Parathyroid adenoma (tissue), 2 donors: ENCODE data around the gene CERT1.

ENCODE experiments used
- H2AFZ ChIP-seq: fragments of 300-600 bp; sonication (generic); one replicate; pipeline ENCODE4 v1.7.0; 2017; ENCODE audit warnings: antibody characterized with exemption, mild to moderate bottlenecking
- H3K27ac ChIP-seq: fragments of 300-600 bp; sonication (generic); one replicate; pipeline ENCODE4 v1.7.0; 2017
- H3K27me3 ChIP-seq: fragments of 300-600 bp; sonication (generic); one replicate; pipeline ENCODE4 v1.7.0; 2017; ENCODE audit warnings: low read length; ENCODE audit not compliant: control insufficient read depth, insufficient read depth
- H3K36me3 ChIP-seq: fragments of 300-600 bp; sonication (generic); one replicate; pipeline ENCODE4 v1.7.0; 2017; ENCODE audit warnings: low read length; ENCODE audit not compliant: control insufficient read depth, insufficient read depth
- H3K4me1 ChIP-seq: fragments of 300-600 bp; sonication (generic); one replicate; pipeline ENCODE4 v1.7.0; 2017; ENCODE audit warnings: control low read depth
- H3K4me2 ChIP-seq: fragments of 300-600 bp; sonication (generic); one replicate; pipeline ENCODE4 v1.7.0; 2017; ENCODE audit warnings: low read length
- H3K4me3 ChIP-seq: fragments of 300-600 bp; sonication (generic); one replicate; pipeline ENCODE4 v1.7.0; 2017; ENCODE audit warnings: low read depth, low read length
- H3K79me2 ChIP-seq: fragments of 300-600 bp; sonication (generic); one replicate; pipeline ENCODE4 v1.7.0; 2017; ENCODE audit warnings: control low read depth
- H3K9ac ChIP-seq: fragments of 300-600 bp; sonication (generic); one replicate; pipeline ENCODE4 v1.7.0; 2017; ENCODE audit warnings: mild to moderate bottlenecking
- H3K9me3 ChIP-seq: fragments of 300-600 bp; sonication (generic); one replicate; pipeline ENCODE4 v1.7.0; 2017; ENCODE audit warnings: low read length; ENCODE audit not compliant: control insufficient read depth
- TF ChIP-seq, protein P1 (sequence below): fragments of 300-600 bp; sonication (generic); IDR thresholded peaks from one replicate; pipeline ENCODE4 v1.7.0; 2017; ENCODE audit warnings: antibody characterized with exemption, mild to moderate bottlenecking
- donor health status: primary hyperparathyroidism.

The CERT1 gene

DNA sequence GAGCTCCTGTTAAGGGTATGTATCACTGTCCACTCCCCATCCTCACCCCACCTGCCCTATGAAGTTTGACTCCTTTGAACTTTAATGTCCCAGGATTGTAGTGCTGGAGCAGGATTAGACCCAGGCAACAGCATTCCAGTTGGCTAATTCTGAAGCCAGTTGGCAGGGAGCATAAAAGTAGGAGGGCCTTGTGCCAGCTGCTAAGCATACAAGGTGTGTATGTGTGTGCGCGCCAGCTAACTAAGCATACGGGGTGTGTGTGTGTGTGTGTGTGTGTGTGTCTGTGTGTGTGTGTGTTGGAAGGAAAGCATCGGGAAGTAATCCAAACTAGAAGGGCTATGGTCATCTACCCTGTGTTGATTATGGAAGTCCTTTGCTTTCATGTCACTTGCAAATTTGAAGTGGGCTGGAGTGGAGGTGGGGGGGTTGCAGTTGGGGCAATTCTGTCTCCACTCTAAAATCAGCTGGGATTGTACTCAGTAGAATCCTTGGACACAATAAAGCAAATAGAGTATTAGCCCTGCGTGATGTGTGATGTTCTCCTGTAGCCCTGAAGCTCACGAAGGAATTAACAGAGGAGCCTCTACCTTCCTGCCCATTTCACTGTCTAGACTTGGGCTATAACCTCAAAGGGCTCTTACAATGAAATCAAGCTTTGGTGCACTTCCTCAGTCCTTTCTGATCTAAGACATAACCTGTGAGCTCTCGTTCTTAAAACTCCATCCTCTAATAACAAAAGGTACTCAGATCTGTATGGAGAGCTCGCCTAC, 147.5 kb downstream of the CERT1 start:
- no peak overlapping the region for H3K27ac ChIP-seq
- H3K79me2 ChIP-seq, result no peaks in the 10 kb centered on the region
- H3K4me1 ChIP-seq, result no peaks in the 10 kb centered on the region
- H3K27me3 ChIP-seq, result no peaks in the 10 kb centered on the region
- no peaks in the 10 kb centered on the region for H3K9me3 ChIP-seq
- TF ChIP-seq, protein P1, sequence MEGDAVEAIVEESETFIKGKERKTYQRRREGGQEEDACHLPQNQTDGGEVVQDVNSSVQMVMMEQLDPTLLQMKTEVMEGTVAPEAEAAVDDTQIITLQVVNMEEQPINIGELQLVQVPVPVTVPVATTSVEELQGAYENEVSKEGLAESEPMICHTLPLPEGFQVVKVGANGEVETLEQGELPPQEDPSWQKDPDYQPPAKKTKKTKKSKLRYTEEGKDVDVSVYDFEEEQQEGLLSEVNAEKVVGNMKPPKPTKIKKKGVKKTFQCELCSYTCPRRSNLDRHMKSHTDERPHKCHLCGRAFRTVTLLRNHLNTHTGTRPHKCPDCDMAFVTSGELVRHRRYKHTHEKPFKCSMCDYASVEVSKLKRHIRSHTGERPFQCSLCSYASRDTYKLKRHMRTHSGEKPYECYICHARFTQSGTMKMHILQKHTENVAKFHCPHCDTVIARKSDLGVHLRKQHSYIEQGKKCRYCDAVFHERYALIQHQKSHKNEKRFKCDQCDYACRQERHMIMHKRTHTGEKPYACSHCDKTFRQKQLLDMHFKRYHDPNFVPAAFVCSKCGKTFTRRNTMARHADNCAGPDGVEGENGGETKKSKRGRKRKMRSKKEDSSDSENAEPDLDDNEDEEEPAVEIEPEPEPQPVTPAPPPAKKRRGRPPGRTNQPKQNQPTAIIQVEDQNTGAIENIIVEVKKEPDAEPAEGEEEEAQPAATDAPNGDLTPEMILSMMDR, result no peak
- no peak overlapping the region for H2AFZ ChIP-seq
- no peak overlapping the region for H3K4me3 ChIP-seq
- no peaks in the 10 kb centered on the region for H3K36me3 ChIP-seq
- no peak overlapping the region for H3K9ac ChIP-seq
- H3K4me2 ChIP-seq, result no peak overlapping the region

- Histone ChIP-seq H3K36me3 (no peaks in the 10 kb centered on the region), H3K4me1 (no peaks in the 10 kb centered on the region), H3K9me3 (no peaks in the 10 kb centered on the region), H3K4me2 (no peak overlapping the region), H3K9ac (no peak overlapping the region), H3K27me3 (no peaks in the 10 kb centered on the region), H3K27ac (no peak overlapping the region), H3K4me3 (no peak overlapping the region), H2AFZ (no peak overlapping the region), H3K79me2 (no peaks in the 10 kb centered on the region)
- TF ChIP-seq, protein P1, result no peak
Measured at GRCh38 chr5:75363111-75363510, 148.3 kb downstream of the CERT1 start.

- Histone ChIP-seq H3K4me3 (no peak overlapping the region), H2AFZ (no peak overlapping the region), H3K4me1 (no peaks in the 10 kb centered on the region), H3K9me3 (no peaks in the 10 kb centered on the region), H3K9ac (no peak overlapping the region), H3K36me3 (no peaks in the 10 kb centered on the region), H3K4me2 (no peak overlapping the region), H3K79me2 (no peaks in the 10 kb centered on the region), H3K27me3 (no peaks in the 10 kb centered on the region), H3K27ac (no peak overlapping the region)
- TF ChIP-seq, protein P1, result no peak
Measured at GRCh38 chr5:75362474-75362975, 148.9 kb downstream of the CERT1 start.

GRCh38 chr5:75361310-75361709, 150.1 kb downstream of the CERT1 start:
- H3K9ac ChIP-seq, result no peak overlapping the region
- no peaks in the 10 kb centered on the region for H3K79me2 ChIP-seq
- no peaks in the 10 kb centered on the region for H3K4me1 ChIP-seq
- no peak overlapping the region for H3K4me3 ChIP-seq
- H3K27me3 ChIP-seq, result no peaks in the 10 kb centered on the region
- H3K4me2 ChIP-seq, result no peak overlapping the region
- no peaks in the 10 kb centered on the region for H3K9me3 ChIP-seq
- TF ChIP-seq, protein P1, result no peak
- no peaks in the 10 kb centered on the region for H3K36me3 ChIP-seq
- H3K27ac ChIP-seq, result no peak overlapping the region
- no peak overlapping the region for H2AFZ ChIP-seq

DNA sequence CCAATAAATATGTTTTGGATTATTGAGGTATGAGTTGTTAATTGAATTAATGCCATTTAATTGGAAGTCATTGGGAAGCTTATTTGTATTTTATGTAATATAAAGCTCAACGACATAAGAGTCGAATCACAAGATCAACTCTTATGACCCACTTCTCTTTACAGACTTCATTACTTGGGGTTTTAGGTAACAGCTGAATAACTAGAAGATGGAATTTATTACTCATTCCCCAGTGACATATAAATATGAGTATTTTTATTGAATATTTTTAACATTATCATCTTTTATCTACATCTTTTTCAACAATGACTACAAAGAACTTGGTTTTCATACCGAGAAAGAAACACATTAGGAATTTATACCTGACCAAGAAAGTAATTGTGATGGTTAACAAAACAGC, 153.3 kb downstream of the CERT1 start:
- Histone ChIP-seq H3K9ac (no peak overlapping the region), H3K27ac (no peak overlapping the region), H2AFZ (no peak overlapping the region), H3K9me3 (no peaks in the 10 kb centered on the region), H3K4me1 (no peaks in the 10 kb centered on the region), H3K4me3 (no peak overlapping the region), H3K4me2 (no peak overlapping the region), H3K27me3 (no peaks in the 10 kb centered on the region), H3K36me3 (no peaks in the 10 kb centered on the region), H3K79me2 (no peaks in the 10 kb centered on the region)
- TF ChIP-seq, protein P1, result no peak
